H9 (cell line): ENCODE results near the gene POU2F3. TPM values are rescaled to one million over a fixed set of nuclear protein-coding genes. Genes with fewer than 3 reads are reported as not detected.

Experiments used
- DNase-seq: peaks from one replicate; pipeline ENCODE4 v3.0.0-alpha.2; 2017
- H2AFZ ChIP-seq: one replicate; pipeline ENCODE4 v1.6.1; 2013; ENCODE audit warnings: mild to moderate bottlenecking, low read length, control low read depth, moderate library complexity
- H2AK5ac ChIP-seq: 2 replicates; pipeline ENCODE4 v1.6.1; 2013; ENCODE audit warnings: low read length, control low read depth, mixed read lengths; ENCODE audit not compliant: insufficient read length
- H2BK120ac ChIP-seq: one replicate; pipeline ENCODE4 v1.6.1; 2013; ENCODE audit warnings: low read depth, mild to moderate bottlenecking, low read length, control low read depth, inconsistent platforms; ENCODE audit not compliant: poor library complexity, severe bottlenecking
- H2BK12ac ChIP-seq: 2 replicates; pipeline ENCODE4 v1.6.1; 2013; ENCODE audit warnings: low read length, control low read depth, mixed read lengths, low read depth; ENCODE audit not compliant: insufficient read length
- H2BK15ac ChIP-seq: 2 replicates; pipeline ENCODE4 v1.6.1; 2013; ENCODE audit warnings: low read depth, low read length, control low read depth
- H2BK20ac ChIP-seq: one replicate; pipeline ENCODE4 v1.6.1; 2013; ENCODE audit warnings: low read depth, mild to moderate bottlenecking, low read length, control low read depth, inconsistent platforms; ENCODE audit not compliant: poor library complexity, severe bottlenecking
- H2BK5ac ChIP-seq: 2 replicates; pipeline ENCODE4 v1.6.1; 2013; ENCODE audit warnings: low read length, control low read depth, mixed read lengths; ENCODE audit not compliant: insufficient read length
- H3K14ac ChIP-seq: 2 replicates; pipeline ENCODE4 v1.6.1; 2013; ENCODE audit warnings: low read length, control low read depth; ENCODE audit not compliant: insufficient read depth
- H3K18ac ChIP-seq: 2 replicates; pipeline ENCODE4 v1.6.1; 2013; ENCODE audit warnings: low read depth, mild to moderate bottlenecking, mixed read lengths, low read length, control low read depth; ENCODE audit not compliant: insufficient read length
- H3K23ac ChIP-seq: 2 replicates; pipeline ENCODE4 v1.6.1; 2013; ENCODE audit warnings: low read length, control low read depth, mixed read lengths, low read depth; ENCODE audit not compliant: insufficient read length
- H3K23me2 ChIP-seq: 2 replicates; pipeline ENCODE4 v1.6.1; 2013; ENCODE audit warnings: low read depth, mild to moderate bottlenecking, mixed read lengths, low read length, control low read depth; ENCODE audit not compliant: insufficient read length, poor library complexity, severe bottlenecking
- H3K27ac ChIP-seq: 2 replicates; pipeline ENCODE4 v1.5.1; 2013; ENCODE audit warnings: low read length, control low read depth, mixed read lengths, low read depth; ENCODE audit not compliant: insufficient read length
- H3K27me3 ChIP-seq: 2 replicates; pipeline ENCODE4 v1.6.1; 2013; ENCODE audit warnings: low read length, control low read depth, inconsistent platforms; ENCODE audit not compliant: insufficient read depth
- H3K4ac ChIP-seq: 2 replicates; pipeline ENCODE4 v1.6.1; 2013; ENCODE audit warnings: low read depth, mild to moderate bottlenecking, control low read depth, inconsistent platforms, low read length, moderate library complexity
- H3K4me1 ChIP-seq: 2 replicates; pipeline ENCODE4 v1.6.1; 2013; ENCODE audit warnings: low read length, control low read depth, inconsistent platforms; ENCODE audit not compliant: insufficient read depth
- H3K4me2 ChIP-seq: 2 replicates; pipeline ENCODE4 v1.6.1; 2013; ENCODE audit warnings: low read length, control low read depth, mixed read lengths; ENCODE audit not compliant: insufficient read length, insufficient read depth
- H3K56ac ChIP-seq: 2 replicates; pipeline ENCODE4 v1.6.1; 2013; ENCODE audit warnings: low read depth, mild to moderate bottlenecking, mixed read lengths, low read length, control low read depth; ENCODE audit not compliant: insufficient read length
- H3K79me1 ChIP-seq: 2 replicates; pipeline ENCODE4 v1.6.1; 2013; ENCODE audit warnings: low read depth, mild to moderate bottlenecking, moderate library complexity, low read length, control low read depth, inconsistent platforms; ENCODE audit not compliant: insufficient read depth, poor library complexity, severe bottlenecking
- H3K79me2 ChIP-seq: 2 replicates; pipeline ENCODE4 v1.6.1; 2013; ENCODE audit warnings: low read length, control low read depth, inconsistent platforms; ENCODE audit not compliant: insufficient read depth
- H3K9ac ChIP-seq: 2 replicates; pipeline ENCODE4 v1.6.1; 2013; ENCODE audit warnings: low read length, control low read depth, mixed read lengths; ENCODE audit not compliant: insufficient read length; ENCODE audit errors: extremely low read depth
- H3K9me3 ChIP-seq: one replicate; pipeline ENCODE4 v1.6.1; 2013; ENCODE audit warnings: low read depth, low read length, inconsistent platforms; ENCODE audit not compliant: control insufficient read depth
- H3T11ph ChIP-seq: one replicate; pipeline ENCODE4 v1.6.1; 2013; ENCODE audit warnings: mild to moderate bottlenecking, low read length, control low read depth, inconsistent platforms
- H4K20me1 ChIP-seq: one replicate; pipeline ENCODE4 v1.6.1; 2013; ENCODE audit not compliant: control insufficient read depth, insufficient read length, insufficient read depth
- H4K5ac ChIP-seq: 2 replicates; pipeline ENCODE4 v1.6.1; 2013; ENCODE audit warnings: low read depth, mild to moderate bottlenecking, mixed read lengths, low read length, control low read depth; ENCODE audit not compliant: insufficient read length
- H4K8ac ChIP-seq: replicated peaks from 2 replicates; pipeline ENCODE4 v1.6.1; 2013; ENCODE audit warnings: low read length, control low read depth, mixed read lengths, low read depth; ENCODE audit not compliant: insufficient read length
- H4K91ac ChIP-seq: 2 replicates; pipeline ENCODE4 v1.6.1; 2013; ENCODE audit warnings: low read depth, mild to moderate bottlenecking, moderate library complexity, mixed read lengths, low read length, control low read depth; ENCODE audit not compliant: insufficient read length
- H3K27ac Mint-ChIP-seq, 3 experiments: 2 replicates in 2 of 3; 3 replicates in 1 of 3; pipeline ENCODE4 v1.8.0; 2020 to 2021; ENCODE audit warnings: mixed read lengths in 3 of 3, mild to moderate bottlenecking in 1 of 3, moderate library complexity in 1 of 3
- H3K27me3 Mint-ChIP-seq: 2 replicates; pipeline ENCODE4 v1.8.0; 2021; ENCODE audit warnings: low read depth, mild to moderate bottlenecking, moderate library complexity, mixed read lengths
- H3K36me3 Mint-ChIP-seq, 3 experiments: 2 replicates in 2 of 3; 3 replicates in 1 of 3; pipeline ENCODE4 v1.8.0; 2020 to 2021; ENCODE audit warnings: low read depth in 3 of 3, mixed read lengths in 3 of 3; ENCODE audit not compliant: insufficient read depth in 1 of 3
- H3K4me1 Mint-ChIP-seq, 2 experiments: 2 replicates each; pipeline ENCODE4 v1.8.0; 2020; ENCODE audit warnings: mixed read lengths in 2 of 2
- H3K4me3 Mint-ChIP-seq, 2 experiments: 2 replicates in 1 of 2; 3 replicates in 1 of 2; pipeline ENCODE4 v1.8.0; 2020 to 2021; ENCODE audit warnings: mild to moderate bottlenecking in 2 of 2, mixed read lengths in 2 of 2, moderate library complexity in 1 of 2
- H3K9me3 Mint-ChIP-seq, 2 experiments: 2 replicates in 1 of 2; 3 replicates in 1 of 2; pipeline ENCODE4 v1.8.0; 2020; ENCODE audit warnings: mild to moderate bottlenecking in 2 of 2, mixed read lengths in 2 of 2, moderate library complexity in 1 of 2
- CTCF ChIP-seq: fragments of 200-600 bp; sonication (generic); conservative IDR thresholded peaks from 3 replicates; pipeline ENCODE4 v1.8.0; 2021; ENCODE audit warnings: antibody characterized with exemption, mild to moderate bottlenecking
- WGBS: extraction: QIAGEN DNeasy Blood & Tissue Kit; methylation state at CpG from one replicate; pipeline ENCODE4 v1.1.7; 2013; ENCODE audit warnings: missing lambda C conversion rate, low lambda C conversion rate, mixed read lengths; ENCODE audit not compliant: insufficient read length; ENCODE audit errors: extremely low coverage; 5-methylcytosine and 5-hydroxymethylcytosine counted together
- total RNA-seq: library from RNA; stranded (reverse); gene quantifications from 2 replicates; pipeline ENCODE4 v1.2.1, GENCODE V29; 2021

POU2F3 gene
- total RNA-seq, 1 experiment from 2014 or later, result 1.1 TPM

GRCh38 chr11:120201653-120202052, 38.3 kb upstream of the POU2F3 start:
- Histone ChIP-seq H3K4ac (no peak overlapping the region), H2BK5ac (no peak overlapping the region), H3K4me1 (no peaks in the 10 kb centered on the region), H3K27me3 (peaks cover 37% of the 10 kb centered on the region; the same call in 1 of the 2 replicates), H3K9ac (no peak overlapping the region), H2AFZ (no peak overlapping the region), H2BK12ac (no peak overlapping the region), H3T11ph (no peak overlapping the region), H4K20me1 (no peaks in the 10 kb centered on the region), H3K23ac (no peak overlapping the region), H2BK120ac (no peak overlapping the region), H3K14ac (no peak overlapping the region), H3K27ac (no peak overlapping the region), H4K91ac (no peak overlapping the region), H3K79me1 (no peaks in the 10 kb centered on the region), H3K23me2 (no peaks in the 10 kb centered on the region), H3K56ac (no peak overlapping the region), H3K9me3 (no peaks in the 10 kb centered on the region), H2AK5ac (no peak overlapping the region), H2BK20ac (no peak overlapping the region), H3K79me2 (no peaks in the 10 kb centered on the region), H2BK15ac (no peak overlapping the region), H4K5ac (no peak overlapping the region), H4K8ac (no peak overlapping the region), H3K4me2 (no peak overlapping the region), H3K18ac (no peak overlapping the region)
- H3K4me3 Mint-ChIP-seq, result no peak overlapping the region
- H3K27ac Mint-ChIP-seq, result no peak overlapping the region
- peaks cover 98% of the 10 kb centered on the region for H3K27me3 Mint-ChIP-seq
- peaks cover 0 to 3% of the 10 kb centered on the region in 2 experiments; a peak in 1 of 5 replicates for H3K9me3 Mint-ChIP-seq
- H3K36me3 Mint-ChIP-seq, result no peaks in the 10 kb centered on the region
- WGBS, result no CpG with 5 or more reads among the region's 3 CpGs
- H3K4me1 Mint-ChIP-seq, result peaks cover 27 to 43% of the 10 kb centered on the region in 2 experiments
- no peak for TF ChIP-seq CTCF
- no peak for DNase-seq
